ENCODE results near the gene MXRA8. TPM values are rescaled to one million over a fixed set of nuclear protein-coding genes. Genes with fewer than 3 reads are reported as not detected.
A peak's percentile ranks its signal among the peaks of the same experiment; 100 is the strongest.
"Not testable (repeated sequence)": the region's sequence is repeated elsewhere in the genome, so short reads cannot be mapped to it uniquely, and the experiment has no call there.

MXRA8 gene
- total RNA-seq, 4 donors from 2014 or later = 18.6 to 43.5 (median 21.9) TPM

GRCh38 chr1:1319646-1319941 lies 38.8 kb downstream of the MXRA8 start:
- H3K27ac ChIP-seq = no peak overlapping the region
- H3K4me3 ChIP-seq = no peak overlapping the region
- 91% methylated on average over 13 of the region's 13 CpGs for WGBS
- DNase-seq (ENCODE audit: low spot score in 2 of 2) = no peak
- peaks cover 58% of the 10 kb centered on the region for H3K4me1 ChIP-seq
- peaks cover 31% of the 10 kb centered on the region for H3K36me3 ChIP-seq
- TF ChIP-seq POLR2A (IDR thresholded peaks at IDR 0.05) (no peak), CTCF (IDR thresholded peaks at IDR 0.05) (no peak)
- no peaks in the 10 kb centered on the region for H3K9me3 ChIP-seq
- no peaks in the 10 kb centered on the region for H3K27me3 ChIP-seq

- 88% methylated on average over 23 of the region's 36 CpGs for WGBS
- peaks cover 37% of the 10 kb centered on the region for H3K36me3 ChIP-seq
- H3K27ac ChIP-seq = peak overlapping the region; percentile 50
- H3K9me3 ChIP-seq = no peaks in the 10 kb centered on the region
- H3K4me3 ChIP-seq = no peak overlapping the region
- no peak for DNase-seq (ENCODE audit: low spot score in 2 of 2)
- peaks cover 58% of the 10 kb centered on the region for H3K4me1 ChIP-seq
- no peaks in the 10 kb centered on the region for H3K27me3 ChIP-seq
- TF ChIP-seq CTCF (IDR thresholded peaks at IDR 0.05) (no peak), POLR2AphosphoS5 (IDR thresholded peaks at IDR 0.05) (no peak), EP300 (IDR thresholded peaks at IDR 0.05) (no peak), POLR2A (IDR thresholded peaks at IDR 0.05) (no peak)
Measured at GRCh38 chr1:1318777-1319645, 39.3 kb downstream of the MXRA8 start.

- Histone ChIP-seq H3K27ac (peak overlapping the region; percentile 50), H3K36me3 (peaks cover 45% of the 10 kb centered on the region), H3K4me3 (no peak overlapping the region), H3K27me3 (no peaks in the 10 kb centered on the region), H3K9me3 (no peaks in the 10 kb centered on the region), H3K4me1 (peaks cover 50% of the 10 kb centered on the region)
- TF ChIP-seq EP300 (IDR thresholded peaks at IDR 0.05) = no peak
- TF ChIP-seq CTCF (IDR thresholded peaks at IDR 0.05) = no peak
- no peak for TF ChIP-seq POLR2AphosphoS5 (IDR thresholded peaks at IDR 0.05)
- no peak for TF ChIP-seq POLR2A (IDR thresholded peaks at IDR 0.05)
- 44% methylated on average over 9 of the region's 9 CpGs for WGBS
- peak in 1 of 2 donors; percentile 92 for DNase-seq (ENCODE audit: low spot score in 2 of 2)
Measured at GRCh38 chr1:1318131-1318652, 40.2 kb downstream of the MXRA8 start.

GRCh38 chr1:1317420-1317819 lies 40.9 kb downstream of the MXRA8 start:
- Histone ChIP-seq H3K4me1 (peaks cover 42% of the 10 kb centered on the region), H3K27ac (peak overlapping the region; percentile 50)

GRCh38 chr1:1316199-1316598 lies 42.2 kb downstream of the MXRA8 start:
- 91% methylated on average over 8 of the region's 8 CpGs for WGBS

More at GRCh38 chr1:1317420-1317819, 40.9 kb downstream of the MXRA8 start:
- DNase-seq (ENCODE audit: low spot score in 2 of 2) = no peak
- TF ChIP-seq POLR2AphosphoS5 (IDR thresholded peaks at IDR 0.05) = no peak
- no peak for TF ChIP-seq POLR2A (IDR thresholded peaks at IDR 0.05)
- TF ChIP-seq CTCF (IDR thresholded peaks at IDR 0.05) = no peak
- TF ChIP-seq EP300 (IDR thresholded peaks at IDR 0.05) = no peak
- WGBS = 81% methylated on average over 6 of the region's 6 CpGs
- Histone ChIP-seq H3K9me3 (no peaks in the 10 kb centered on the region), H3K4me3 (no peak overlapping the region), H3K27me3 (no peaks in the 10 kb centered on the region), H3K36me3 (peaks cover 53% of the 10 kb centered on the region)

More at GRCh38 chr1:1316199-1316598, 42.2 kb downstream of the MXRA8 start:
- Histone ChIP-seq H3K4me1 (peaks cover 34% of the 10 kb centered on the region), H3K36me3 (peaks cover 62% of the 10 kb centered on the region)
- H3K4me3 ChIP-seq; DNase-seq (ENCODE audit: low spot score in 2 of 2); H3K27ac ChIP-seq; H3K27me3 ChIP-seq; H3K9me3 ChIP-seq: not testable (repeated sequence)
